OCI-M2 (cell line): ENCODE measurements around the gene EIF4B.

Experiments used
- DNase-seq: peaks from one replicate; lab custom pipeline; 2025; ENCODE audit not compliant: unreplicated experiment; lab: John Stamatoyannopoulos, UW

Gene EIF4B

DNA sequence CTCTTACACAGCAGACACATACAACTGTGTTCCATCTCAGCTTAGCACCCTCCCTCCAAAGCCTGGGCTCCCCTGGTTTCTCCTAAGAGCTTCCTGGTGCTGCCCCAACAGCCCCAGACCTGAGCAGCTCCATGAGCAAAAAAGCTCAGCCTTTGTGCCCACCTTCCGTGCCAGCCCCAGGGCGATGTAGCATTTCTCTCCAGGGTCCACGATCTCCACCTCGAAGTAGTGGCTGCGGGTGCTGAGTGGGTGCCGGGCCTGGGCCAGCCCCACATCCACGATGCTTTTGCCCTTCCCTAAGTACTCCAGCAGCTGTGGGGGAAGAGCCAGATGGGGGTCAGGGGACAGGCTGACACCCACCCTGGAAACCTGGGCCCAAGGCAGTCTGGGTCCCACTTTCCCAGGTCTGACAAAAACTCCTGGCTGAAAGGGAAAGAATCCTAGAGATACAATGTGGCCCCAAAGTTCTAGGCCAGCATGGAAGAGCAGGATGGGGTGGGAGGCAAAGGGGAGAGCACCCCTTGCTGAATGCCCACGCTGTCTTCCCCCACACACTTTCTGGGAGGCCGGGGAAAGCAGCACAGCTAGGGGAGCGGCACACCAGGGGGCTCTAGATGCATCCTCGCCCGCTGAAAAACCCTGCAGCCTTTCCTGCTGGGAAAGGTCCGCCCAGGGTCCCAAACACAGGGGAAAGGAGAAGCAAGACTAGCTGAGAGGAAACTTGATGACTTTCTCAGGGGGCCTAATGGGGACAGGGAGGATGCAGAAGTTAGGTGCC, 61.9 kb downstream of the EIF4B start:
- DNase-seq, result no peak

DNA sequence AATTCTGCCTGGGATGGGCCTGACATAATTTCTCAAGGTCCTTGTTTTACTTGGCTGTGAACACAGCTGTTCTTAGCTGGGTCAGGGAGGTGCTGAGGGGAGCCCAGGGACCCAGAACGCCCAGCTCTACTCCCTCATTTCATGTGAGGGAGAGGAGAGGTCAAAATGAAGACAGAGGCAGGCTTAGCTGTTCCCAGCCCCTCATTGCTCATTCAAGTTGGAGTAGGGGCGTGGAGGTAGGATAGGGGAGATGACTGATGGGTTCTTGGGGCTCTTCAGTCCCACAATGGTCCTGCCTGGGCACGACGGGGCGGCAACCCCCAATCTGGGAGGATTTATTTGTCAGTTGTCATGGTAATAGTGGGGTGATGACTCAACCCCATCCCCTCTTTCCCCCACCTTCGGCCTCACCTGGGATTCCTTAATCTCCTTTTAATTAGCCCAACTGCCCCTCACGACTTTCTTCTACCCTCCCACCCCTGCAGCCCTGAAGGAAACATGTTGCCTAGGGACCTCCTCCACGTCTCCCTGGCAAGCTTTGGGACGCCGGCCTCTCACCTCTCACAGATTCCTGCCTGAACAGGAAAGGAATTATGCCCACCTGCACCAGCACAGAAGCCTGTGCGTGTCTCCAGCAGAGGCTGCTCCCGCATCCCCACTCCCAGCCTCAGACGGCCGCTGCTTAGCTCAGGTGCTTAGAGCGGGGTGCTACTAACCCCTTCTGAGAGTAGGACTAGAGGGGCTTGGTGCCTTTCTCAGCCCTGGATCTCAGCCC, 62.7 kb downstream of the EIF4B start:
- DNase-seq, result no peak

DNA sequence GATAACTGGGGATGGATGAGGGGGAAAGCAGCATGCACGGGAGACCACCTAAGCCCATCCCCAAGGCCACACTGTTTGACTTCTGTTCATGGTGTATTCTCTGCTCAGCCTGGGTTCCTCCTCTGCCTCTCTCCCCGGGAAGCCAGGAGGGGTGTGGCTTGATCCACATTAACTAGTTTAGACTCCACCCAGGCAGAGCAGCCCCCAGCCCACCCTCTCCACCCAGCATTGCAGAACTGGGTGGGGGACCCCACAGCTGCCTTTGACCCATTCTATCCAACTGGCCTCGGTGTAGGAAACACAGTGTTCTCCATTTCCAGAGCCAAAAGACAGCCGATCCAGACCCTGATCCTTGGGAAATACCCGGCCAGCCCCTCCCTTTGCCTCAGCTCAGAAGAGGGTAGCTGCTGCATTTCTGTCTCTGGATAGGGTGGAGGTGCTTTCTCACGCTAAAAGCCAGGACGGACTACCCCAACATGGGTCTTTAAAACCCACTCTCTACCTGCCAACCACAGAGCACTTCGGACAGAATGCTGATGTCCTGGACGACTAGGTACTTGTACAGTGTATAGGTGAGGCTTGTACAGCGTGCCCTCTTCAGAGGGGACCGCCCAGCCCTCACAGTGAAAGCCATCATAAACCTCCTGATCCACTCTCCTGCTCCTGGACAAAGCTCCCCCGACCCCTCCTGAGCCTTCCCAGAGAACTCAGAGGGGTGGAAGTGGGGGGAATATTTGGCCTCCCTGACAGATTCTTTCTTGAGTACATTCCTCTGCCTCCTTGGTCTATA, 63.6 kb downstream of the EIF4B start:
- DNase-seq, result no peak

DNA sequence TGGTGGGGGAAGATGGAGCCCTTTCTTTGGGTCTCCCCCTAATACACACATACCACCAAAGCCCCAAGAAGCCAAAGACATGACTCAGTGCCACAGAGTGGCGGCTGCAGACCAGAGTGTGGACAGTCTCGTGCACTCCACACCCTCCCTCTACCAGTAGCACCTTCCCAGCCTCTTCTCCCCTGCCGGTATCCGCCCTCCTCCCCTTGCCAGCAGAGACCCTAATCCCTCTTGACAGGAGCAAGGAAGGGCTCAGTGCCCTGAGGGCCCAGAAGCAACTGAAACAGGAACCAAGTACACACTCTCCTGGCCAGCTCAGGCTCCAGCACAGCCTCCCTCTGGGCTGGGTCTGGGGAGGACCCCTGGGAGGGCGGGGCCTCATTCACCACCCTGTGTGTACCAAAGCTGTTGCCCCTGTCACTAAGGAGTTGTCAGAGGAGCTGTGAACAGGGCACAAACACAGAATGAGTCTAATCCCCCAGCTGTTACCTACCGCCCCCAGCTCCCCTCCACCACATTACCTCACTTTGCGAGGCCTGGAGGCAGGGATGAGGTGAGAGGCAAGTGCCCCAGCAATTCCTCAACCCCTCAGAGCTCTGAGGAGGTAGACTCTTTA, 64.7 kb downstream of the EIF4B start:
- DNase-seq, result no peak

DNA sequence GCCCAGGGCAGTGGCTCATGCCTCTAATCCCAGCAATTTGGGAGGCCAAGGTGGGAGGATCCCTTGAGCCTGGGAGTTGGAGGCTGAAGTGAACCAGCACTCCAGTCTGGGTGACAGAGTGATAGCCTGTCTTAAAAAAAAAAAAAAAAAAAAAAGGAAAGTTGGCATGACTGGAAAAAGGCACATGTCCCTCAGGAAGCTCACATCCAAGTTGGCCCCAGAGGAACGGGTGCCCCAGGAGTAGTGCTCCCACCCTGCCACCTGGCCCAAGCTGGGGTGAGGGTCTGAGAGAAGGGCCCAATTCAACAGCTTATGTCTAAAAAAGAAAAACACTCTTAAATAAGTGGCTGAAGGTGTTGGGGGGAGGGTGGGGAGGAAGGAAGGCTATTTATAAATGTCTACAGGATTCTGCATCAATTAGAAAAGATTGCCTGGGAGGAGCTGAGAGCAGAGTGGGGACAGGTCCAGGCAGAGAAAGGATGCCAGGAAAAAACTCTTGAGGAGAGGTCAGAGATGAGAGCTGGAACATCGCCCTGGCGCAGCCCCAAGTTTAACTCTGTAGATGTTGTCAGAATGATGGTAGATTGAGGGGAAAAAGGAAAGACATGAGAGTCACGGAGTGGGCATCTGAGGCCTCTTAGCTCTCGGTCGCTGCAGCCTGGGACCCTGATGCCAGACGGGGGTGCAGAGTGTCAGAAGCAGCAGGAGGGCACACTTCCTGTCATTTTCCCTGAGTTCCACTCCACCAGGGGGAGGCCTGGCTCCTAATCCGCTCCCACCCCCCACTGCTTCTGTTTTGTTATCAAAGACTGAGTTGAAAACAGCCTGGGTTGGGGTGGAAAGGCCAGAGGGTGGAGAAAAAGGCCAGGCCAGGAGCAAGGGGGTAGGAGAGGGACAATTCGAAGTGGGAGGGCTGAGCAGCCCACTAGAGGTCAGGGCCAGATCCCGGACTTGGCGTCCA, 65.6 kb downstream of the EIF4B start:
- DNase-seq, result no peak

DNA sequence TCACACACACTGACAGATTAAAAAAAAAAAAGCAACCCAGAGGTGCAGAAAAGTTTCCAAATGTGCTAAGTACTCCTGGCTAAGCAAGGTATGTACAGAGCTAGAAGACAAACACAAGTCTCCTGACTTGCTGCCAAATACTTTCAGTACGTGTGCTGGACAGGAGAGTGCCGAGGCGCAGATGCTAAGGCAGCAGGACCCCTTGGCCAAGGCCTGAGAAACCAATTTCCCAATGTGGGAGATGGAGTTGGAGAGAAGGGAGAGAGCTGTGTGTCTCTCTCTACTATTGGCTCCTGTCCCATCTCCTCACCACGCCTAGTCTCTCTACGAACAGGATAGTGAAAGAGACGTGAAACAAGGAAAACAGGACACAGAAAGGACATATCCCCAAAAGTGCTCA, 67.6 kb downstream of the EIF4B start:
- DNase-seq, result no peak

DNA sequence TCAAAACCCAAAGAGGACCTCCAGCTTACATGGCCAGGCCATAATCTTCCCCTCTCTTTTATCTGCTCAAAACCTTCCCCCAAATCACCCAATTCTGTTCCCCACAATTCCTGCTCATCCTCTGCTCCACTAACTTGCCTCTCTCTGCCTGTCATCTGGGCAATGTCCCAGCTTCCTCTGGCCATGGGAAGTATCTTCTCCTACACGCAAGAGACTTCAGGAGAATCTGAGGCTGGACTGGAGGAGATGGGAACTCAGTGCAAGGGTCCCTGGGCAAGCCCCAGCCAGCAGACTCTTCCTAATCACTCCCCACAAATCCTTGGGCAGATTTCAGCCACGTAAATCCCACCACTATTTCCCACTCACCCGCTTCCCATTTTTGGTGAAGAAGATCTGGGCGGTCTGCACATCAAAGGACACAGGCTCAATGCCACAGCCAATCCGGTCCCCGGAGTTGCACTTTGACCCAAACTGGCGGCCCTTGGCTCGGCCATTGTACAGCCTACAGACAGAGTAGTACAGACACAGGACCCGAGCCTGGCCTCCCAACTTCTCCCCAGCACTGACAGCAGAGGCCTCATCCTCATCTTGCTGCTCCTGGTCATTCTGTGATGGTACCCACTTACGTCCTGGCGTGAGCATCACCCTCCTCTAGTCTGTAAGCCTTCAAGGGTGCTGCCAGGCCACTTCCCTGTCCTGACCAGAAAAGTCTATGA, 68.2 kb downstream of the EIF4B start:
- DNase-seq, result no peak

DNA sequence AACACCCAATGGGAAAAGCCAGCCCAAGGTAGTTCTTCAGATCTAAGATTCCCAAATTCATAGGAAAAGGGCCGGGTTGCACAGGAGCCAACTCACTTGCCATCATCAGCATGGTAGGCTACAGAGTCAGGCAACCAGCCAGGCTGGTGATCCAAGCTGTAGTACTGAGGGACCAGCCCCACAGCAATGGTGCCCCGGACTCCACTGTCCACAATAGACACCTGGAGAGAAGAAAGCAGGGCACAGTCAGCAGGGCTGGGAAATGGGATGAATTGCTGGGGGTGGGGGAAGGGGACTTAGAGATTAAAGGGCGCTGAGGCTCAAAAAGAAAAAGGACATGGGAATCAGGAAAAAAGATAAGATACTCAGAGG, 68.7 kb downstream of the EIF4B start:
- no peak for DNase-seq

DNA sequence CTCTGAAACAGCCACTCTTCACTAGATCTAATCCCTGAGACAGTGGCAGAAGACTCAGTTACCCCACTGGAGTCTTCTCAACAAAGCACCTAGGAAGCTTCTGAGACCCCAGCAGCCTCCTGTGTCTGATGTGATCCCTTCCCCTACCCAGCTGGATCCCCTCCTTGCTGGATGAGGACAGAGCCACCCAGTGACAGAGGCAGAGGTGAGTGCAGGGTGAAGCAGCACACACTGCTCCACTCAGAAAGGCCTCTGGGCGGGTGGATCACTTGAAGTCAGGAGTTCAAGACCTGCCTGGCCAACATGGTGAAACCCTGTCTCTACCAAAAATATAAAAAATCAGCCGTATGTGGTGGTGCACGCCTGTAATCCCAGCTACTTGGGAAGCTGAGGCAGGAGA, 70.2 kb downstream of the EIF4B start:
- DNase-seq, result no peak

DNA sequence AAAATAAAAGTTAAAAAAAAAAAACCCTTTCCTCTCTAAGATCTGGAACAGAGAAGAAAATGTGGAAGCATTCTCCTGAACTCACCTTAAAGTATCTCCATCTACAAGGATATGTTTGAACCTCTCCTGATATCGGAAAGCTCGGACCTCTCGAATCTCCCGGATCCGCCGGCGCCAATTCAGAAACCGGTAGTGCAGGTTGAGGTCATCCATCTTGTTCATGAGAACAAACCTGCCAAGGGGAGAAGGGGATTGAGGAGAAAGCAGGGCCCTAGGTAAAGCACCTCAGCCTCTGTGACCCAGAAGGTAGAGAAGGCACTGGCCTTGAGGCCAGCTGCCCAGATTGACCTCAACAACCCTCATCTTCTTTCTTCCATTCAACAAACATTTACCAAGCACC, 70.8 kb downstream of the EIF4B start:
- DNase-seq, result no peak

DNA sequence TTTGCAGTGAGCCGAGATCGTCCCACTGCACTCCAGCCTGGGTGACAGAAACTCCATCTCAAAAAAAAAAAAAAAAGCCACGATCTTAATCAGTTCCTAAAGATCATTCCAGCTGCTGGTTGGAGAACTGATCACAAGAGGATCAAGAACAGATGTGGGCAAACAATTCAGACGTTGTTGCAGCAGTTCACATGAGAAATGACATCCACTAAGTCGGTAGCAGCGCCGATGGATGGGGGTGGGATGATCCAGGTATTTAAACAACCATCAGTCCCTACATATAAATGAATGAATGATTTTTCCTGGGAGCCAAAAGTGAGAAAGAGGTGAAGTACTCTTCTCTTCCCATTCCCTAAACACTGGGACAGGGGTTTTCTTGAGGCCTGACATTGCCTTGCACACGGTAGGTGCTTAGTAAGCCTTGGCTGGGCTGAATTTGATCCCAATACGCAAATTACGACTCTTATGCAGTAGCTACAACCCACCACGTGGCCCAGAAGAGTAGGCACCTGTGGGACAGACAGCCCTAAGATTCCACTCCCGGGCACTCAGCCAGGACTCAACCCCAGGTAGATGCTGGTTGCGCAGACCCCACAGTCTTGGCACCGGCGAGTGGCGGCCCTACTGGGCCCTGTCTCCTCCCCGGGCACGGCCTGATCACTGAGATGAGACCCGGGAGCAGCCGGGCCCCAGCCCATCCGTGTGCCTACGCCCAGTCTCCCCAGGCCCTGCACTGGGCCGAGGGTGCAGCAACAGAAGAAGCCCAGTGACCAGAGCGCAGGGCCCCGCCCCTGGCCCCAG, 72.4 kb downstream of the EIF4B start:
- DNase-seq, result no peak

DNA sequence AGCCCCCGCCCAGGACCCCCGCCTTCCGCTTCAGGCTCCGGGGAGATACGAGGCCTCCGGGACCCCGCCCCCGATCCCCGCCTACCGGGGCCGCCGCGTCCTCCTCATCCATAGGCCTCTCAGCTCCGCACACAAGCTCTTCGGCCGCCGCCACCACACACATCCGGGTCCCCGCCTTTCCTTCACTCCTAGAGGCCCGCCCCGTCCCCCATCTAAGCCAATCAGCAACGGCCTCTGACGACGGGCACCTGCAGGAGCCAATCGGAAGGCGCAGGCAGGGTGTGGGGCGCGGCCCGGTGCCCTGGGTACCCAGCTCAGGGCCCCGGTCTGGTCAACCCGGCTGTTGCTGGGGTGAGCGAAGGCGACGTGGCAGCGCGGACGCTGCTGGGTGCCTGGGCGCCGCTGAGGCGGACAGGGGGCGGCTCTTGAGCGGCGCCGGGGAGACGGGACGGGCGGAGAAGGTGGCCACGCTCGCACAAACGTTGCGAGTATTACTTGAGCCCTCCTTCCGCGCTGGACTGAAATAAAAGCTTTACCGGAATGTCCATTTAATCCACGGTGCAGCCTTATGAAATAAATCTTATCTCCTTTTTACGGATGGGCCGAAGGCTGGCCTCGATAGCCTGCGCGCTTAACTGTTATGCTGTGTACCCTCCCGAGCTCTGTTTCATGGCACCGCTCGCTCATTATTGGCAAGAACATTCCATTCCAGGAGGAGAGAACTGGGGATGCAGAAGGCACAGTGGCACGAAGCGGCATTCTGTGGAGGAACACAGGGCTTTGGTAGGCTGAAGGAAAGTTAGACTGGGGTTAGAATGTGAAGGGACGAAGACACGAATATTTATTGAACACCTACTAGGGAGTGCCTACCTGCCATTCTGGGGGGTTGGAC, 73.2 kb downstream of the EIF4B start, which contains the start of gene SPRYD3:
TSS of gene SPRYD3 (minus strand) at position 165 of the 892 bp plus-strand sequence. CDS start at position 108, 57 bp downstream.
- peak; percentile 39 for DNase-seq

DNA sequence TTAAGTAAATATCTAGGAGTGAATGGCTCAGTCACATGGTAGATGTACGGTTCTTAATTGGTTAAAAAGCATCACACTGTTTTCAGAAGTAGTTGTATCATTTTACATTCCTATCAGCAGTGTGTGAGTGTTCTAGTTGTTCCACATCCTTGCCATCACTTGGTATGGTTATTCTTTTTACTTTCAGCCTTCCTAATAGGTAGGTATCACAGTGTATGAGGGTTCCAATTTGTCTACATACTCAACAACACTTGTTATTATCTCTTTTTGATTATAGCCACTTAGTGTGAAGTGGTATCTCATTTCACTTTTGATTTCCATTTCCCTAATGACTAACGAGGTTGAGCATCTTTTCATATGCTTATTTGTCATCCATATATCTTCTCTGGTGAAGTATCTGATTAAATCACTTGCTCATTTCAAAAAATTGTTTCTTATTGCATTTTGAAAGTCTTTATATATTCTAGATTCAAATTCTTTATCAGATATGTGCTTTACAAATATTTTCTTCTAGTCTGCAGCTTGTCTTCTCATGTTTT, 76.5 kb downstream of the EIF4B start:
- DNase-seq, result no peak

DNA sequence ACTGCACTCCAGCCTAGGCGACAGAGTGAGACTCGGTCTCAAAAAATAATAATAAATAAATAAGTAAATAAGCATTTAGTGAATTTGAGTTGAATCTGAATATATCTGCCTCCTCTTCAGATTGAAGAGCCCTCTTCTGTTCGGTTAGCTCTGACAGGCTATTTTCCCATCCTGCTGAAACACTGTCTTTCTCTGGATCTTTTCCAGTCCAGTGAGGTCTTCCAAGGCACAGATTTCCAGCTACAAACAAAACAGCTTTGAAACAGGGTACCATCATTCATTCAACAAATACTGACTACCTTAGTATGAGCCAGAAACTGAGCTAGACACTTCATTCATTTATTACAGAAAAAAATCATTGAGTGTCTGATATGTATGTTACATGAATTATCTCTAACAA, 80.1 kb downstream of the EIF4B start:
- no peak for DNase-seq

DNA sequence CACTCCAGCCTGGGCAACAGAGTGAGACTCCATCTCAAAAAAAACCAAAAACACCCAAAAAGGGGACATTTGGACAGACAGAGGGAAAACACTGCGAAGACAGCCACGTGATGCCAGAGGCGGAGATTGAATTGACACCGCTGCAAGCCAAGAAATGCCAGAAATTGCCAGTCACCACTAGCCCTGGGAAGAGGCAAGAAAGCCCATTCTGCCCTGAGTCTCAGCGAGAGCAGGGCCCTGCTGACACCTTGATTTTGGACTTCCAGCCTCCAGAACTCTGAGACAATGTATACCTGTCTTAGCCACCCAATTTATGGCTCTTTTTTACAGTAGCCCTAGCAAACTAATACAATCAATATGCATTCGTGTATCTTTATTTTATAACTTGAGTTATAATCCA, 83.8 kb downstream of the EIF4B start:
- no peak for DNase-seq

DNA sequence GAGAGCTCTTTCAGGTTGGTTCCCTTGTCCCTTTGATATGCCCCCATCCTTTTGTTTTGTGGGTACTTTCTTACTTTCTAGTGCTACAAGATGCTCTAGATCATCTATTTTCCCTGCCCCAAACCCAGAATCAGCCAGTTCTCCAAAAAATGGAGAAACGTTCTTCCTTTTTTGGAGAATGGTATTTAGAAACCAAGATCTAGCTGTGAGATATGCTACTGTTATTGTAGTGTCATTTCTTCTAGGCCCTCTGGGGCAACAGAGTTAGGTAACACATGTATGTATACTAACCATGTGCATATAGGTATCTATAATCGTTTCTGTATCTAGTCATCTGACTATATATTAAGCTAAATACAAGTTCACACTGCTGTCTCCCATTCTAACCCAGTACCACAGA, 84.3 kb downstream of the EIF4B start:
- no peak for DNase-seq

DNA sequence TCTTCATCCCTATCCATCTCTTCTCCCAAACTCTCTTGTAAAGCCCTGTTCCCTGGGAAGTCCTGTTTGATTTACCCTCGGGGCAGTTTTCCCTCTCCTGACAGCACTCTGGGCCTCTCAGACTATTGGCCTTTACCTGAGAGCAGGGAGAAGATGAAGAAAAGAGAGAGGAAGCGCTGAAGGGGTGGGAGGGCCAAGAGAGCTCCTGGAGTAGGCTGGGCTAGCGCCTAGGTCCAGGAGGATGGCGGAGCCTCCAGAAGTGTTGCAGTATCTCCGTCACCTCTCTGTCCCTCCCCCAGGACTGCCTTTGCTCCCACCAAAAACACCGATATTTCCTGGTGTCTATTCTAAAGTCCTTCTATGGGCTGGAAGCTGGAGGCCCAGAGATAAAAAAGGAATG, 85.5 kb downstream of the EIF4B start:
- DNase-seq, result no peak
